HG03432 (cell line): Measurements from ENCODE around the gene DNAJC1.
"Not testable (repeated sequence)": the region's sequence is repeated elsewhere in the genome, so short reads cannot be mapped to it uniquely, and the experiment has no call there.

ENCODE experiments used
- ATAC-seq: cut with Tn5 transposase; IDR thresholded peaks from one replicate; pipeline ENCODE4 v1.9.1; 2021; ENCODE audit warnings: mild to moderate bottlenecking, moderate library complexity; ENCODE audit not compliant: unreplicated experiment

The DNAJC1 gene

GRCh38 chr10:21907436-21907835, 96.1 kb downstream of the DNAJC1 start:
- no peak for ATAC-seq

GRCh38 chr10:21904930-21905329, 98.6 kb downstream of the DNAJC1 start:
- no peak for ATAC-seq

- ATAC-seq, result no peak
Observed at GRCh38 chr10:21899736-21900135, 103.8 kb downstream of the DNAJC1 start.

- no peak for ATAC-seq
Observed at GRCh38 chr10:21895932-21896331, 107.6 kb downstream of the DNAJC1 start.

DNA sequence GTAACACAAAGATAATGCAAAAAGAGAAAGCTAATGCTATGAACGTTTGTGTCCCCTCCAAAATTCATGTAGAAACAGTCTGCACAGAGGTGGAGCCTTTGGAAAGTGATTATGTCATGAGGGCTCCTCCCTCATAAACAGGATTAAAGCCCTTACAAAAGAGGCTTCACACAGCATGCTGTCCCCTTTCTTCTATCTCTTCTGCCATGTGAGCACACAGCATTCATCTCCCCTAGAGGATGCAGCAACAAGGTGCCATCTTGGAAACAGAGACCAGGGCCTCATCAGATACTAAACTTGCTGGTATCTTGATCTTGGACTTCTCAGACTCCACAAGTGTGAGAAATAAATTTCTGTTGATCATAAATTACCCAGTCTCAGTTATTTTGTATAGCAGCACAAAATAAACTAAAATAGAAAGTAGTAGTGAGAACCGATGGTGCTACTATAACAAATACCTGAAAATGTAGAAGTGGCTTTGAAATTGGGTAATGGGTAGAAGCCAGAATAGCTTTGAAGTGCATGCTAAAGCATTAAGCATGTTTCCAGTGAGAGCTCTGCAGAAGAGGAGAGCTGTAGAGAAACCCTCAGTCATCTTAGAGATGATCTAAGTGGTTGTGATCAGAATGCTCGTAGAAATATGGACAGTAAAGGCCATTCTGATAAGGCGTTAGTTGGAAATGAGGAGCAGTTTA, 108.7 kb downstream of the DNAJC1 start:
- ATAC-seq, result no peak

GRCh38 chr10:21891439-21891838, 112.1 kb downstream of the DNAJC1 start:
- ATAC-seq, result no peak

GRCh38 chr10:21889477-21890275, 113.9 kb downstream of the DNAJC1 start:
- ATAC-seq, result peak; percentile 25

GRCh38 chr10:21888959-21889358, 114.6 kb downstream of the DNAJC1 start:
- peak; percentile 97 for ATAC-seq

GRCh38 chr10:21885940-21886339, 117.6 kb downstream of the DNAJC1 start:
- no peak for ATAC-seq

- ATAC-seq, result no peak
Observed at GRCh38 chr10:21873198-21873597, 130.3 kb downstream of the DNAJC1 start.

- ATAC-seq, result not testable (repeated sequence)
Observed at GRCh38 chr10:21872771-21873170, 130.8 kb downstream of the DNAJC1 start.

GRCh38 chr10:21870849-21871248, 132.7 kb downstream of the DNAJC1 start:
- ATAC-seq, result no peak

DNA sequence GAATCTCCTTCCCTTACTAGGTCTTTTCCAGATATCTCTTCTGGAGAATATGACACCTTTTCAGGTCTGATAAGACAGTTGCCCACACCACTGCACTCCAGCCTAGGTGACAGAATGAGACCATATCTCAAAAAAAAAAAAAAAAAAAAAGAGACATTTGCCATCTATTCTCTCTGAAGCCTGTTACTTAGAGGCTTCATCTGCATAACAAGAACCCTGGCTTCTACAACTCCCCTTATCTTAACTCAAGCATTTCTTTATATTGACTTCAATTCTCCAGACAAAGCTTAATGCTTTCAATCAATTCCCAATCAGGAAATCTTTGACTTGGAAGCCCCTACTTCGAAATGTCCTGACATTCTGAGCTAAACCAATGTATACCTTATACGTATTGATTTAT, 134.4 kb downstream of the DNAJC1 start:
- not testable (repeated sequence) for ATAC-seq

GRCh38 chr10:21860718-21861117, 142.8 kb downstream of the DNAJC1 start:
- no peak for ATAC-seq

- ATAC-seq, result no peak
Observed at GRCh38 chr10:21858455-21858854, 145.1 kb downstream of the DNAJC1 start.

GRCh38 chr10:21849607-21850006, 153.9 kb downstream of the DNAJC1 start:
- no peak for ATAC-seq

- no peak for ATAC-seq
Observed at GRCh38 chr10:21843645-21844044, 159.9 kb downstream of the DNAJC1 start.

DNA sequence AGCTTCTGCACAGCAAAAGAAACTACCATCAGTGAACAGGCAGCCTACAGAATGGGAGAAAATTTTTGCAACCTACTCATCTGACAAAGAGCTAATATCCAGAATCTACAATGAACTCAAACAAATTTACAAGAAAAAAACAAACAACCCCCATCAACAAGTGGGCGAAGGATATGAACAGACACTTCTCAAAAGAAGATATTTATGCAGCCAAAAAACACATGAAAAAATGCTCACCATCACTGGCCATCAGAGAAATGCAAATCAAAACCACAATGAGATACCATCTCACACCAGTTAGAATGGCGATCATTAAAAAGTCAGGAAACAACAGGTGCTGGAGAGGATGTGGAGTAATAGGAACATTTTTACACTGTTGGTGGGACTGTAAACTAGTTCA, 162.3 kb downstream of the DNAJC1 start:
- not testable (repeated sequence) for ATAC-seq

- ATAC-seq, result not testable (repeated sequence)
Observed at GRCh38 chr10:21837487-21837886, 166.0 kb downstream of the DNAJC1 start.

GRCh38 chr10:21834574-21834973, 169.0 kb downstream of the DNAJC1 start:
- ATAC-seq, result not testable (repeated sequence)

DNA sequence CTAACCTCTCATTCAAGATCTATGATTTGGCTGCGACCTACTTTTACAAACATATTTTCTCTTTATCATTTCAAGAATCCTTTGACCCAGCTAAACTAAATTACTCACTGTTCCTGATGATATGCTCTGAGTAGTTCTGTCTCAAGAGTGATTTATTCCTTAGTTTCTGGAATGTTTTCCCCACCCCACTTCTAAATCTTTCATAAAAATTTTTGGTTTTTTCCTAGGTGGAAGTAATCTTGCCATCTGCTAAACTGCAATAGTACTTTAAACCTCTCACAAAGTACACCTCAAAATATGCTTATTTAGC, 170.8 kb downstream of the DNAJC1 start:
- ATAC-seq, result no peak
